ENCODE results near the gene GSTM5.
"Not testable (repeated sequence)": the region's sequence is repeated elsewhere in the genome, so short reads cannot be mapped to it uniquely, and the experiment has no call there.

Gene GSTM5

DNA sequence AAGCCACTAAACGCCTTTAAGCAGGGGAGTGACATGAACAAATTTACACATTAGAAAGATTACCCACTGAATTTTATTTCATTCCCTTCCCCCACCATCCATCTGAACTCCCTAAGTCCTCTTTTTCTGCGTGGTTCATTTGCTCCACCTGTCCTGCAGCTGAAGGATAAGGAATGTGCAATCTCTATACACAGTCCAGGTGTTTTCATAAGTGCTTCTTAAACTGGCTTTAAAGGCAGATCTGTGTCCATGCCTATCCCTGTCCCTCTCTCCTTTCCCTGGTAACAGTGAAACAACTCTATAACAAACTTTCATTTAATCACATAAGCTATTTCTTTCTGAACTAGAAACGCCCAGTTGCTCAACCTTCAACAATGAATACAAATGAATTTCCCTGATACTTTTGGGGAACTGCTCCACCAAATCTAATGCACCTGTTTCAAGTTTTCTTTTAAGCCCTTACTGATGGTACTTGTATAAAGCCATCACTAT, 20.4 kb downstream of the GSTM5 start:
- Histone ChIP-seq H3K27me3 (ENCODE audit: insufficient read depth, low read length) (peaks cover 6% of the 10 kb centered on the region), H3K4me3 (ENCODE audit: low read length) (no peak overlapping the region), H3K36me3 (ENCODE audit: insufficient read depth, low read length) (no peaks in the 10 kb centered on the region), H3K4me1 (ENCODE audit: insufficient read depth, low read length) (no peaks in the 10 kb centered on the region), H3K9me3 (ENCODE audit: insufficient read depth, low read depth, low read length) (peaks cover 9% of the 10 kb centered on the region; the same call in 1 of the 2 replicates), H3K9ac (ENCODE audit: low read depth, low read length) (no peak overlapping the region), H3K27ac (ENCODE audit: low read depth, low read length) (no peak overlapping the region)
- 86% methylated on average over 3 of the region's 3 CpGs for WGBS

DNA sequence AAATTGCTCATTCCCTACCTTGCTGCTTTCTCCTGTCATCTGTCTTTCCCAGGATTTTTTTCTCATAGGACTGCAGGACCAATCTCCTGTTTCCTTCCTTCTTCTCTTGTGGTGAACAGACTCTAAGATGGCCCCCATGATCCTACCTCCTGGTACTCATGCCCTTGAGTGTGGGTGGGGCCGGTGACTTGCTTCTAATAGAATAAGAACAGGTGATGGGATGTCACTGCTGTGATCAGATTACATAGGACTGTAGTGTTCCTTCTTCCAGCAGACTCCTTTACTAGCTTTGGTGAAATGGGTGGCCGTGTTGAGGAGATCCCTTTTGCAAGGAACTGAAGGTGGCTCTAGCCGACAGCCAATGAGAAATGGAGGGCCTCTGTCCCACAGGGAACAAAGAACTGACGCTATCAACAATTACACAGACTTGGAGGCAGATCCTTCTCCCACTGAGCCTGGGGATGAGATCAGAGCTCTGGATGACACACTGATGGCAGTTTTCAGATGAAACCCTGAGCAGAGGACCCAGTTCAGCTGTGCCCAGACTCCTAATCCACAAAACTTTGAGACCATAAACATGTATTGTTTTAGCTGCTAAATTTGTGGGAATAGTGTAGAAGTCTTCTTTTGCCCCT, 21.3 kb downstream of the GSTM5 start:
- H3K4me3 ChIP-seq (ENCODE audit: low read length): no peak overlapping the region
- H3K27ac ChIP-seq (ENCODE audit: low read depth, low read length): no peak overlapping the region
- WGBS: 94% methylated on average over 4 of the region's 4 CpGs
- no peaks in the 10 kb centered on the region for H3K36me3 ChIP-seq (ENCODE audit: insufficient read depth, low read length)
- H3K9ac ChIP-seq (ENCODE audit: low read depth, low read length): no peak overlapping the region
- no peaks in the 10 kb centered on the region for H3K4me1 ChIP-seq (ENCODE audit: insufficient read depth, low read length)
- H3K9me3 ChIP-seq (ENCODE audit: insufficient read depth, low read depth, low read length): peaks cover 7% of the 10 kb centered on the region; the same call in 1 of the 2 replicates
- peaks cover 15% of the 10 kb centered on the region for H3K27me3 ChIP-seq (ENCODE audit: insufficient read depth, low read length)

DNA sequence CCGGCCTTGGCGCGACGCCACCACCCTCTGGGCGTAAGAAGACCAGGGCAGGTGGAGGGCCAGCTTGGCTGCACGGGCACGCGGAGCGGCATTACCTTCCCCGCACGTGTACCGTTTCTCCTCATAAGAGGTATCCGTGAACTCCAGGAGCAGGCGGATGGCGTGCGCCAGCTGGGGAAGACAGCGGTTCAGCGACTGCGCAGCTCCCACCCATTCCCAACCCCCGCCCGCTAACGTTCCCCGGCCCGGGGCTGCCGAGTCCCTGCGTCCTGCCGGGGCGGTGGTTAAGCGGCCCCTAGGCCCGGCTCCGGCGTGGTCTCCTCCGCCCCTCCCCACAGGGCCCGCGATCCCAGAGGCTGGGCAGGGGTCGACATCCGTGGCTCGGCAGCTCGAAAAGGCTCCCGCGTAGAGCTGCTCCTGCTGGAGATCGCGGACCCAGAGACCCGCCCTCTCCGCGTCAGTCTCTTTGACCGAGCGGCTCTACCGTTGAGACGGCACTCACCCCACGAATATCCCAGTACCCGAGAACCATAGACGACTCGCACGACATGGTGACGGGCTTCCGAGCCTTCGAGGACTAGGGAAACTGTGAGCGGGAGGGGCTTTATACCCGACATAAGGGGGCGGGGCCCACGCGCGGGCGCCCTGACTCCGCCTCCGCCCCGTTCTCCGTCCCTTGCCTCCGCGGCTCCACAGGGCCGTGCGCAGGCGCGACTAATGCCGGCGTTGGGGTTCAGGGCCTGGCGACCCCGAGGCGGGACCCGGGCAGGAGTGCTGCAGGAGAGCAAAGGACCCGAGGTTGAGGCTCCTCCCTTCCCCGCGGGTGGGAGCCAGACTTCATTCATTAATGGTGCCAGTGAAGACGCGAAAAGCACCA, 27.9 kb downstream of the GSTM5 start:
- Histone ChIP-seq H3K27me3 (ENCODE audit: insufficient read depth, low read length) (peaks cover 57% of the 10 kb centered on the region), H3K36me3 (ENCODE audit: insufficient read depth, low read length) (no peaks in the 10 kb centered on the region), H3K4me3 (ENCODE audit: low read length) (peak overlapping the region; percentile 73), H3K4me1 (ENCODE audit: insufficient read depth, low read length) (peaks cover 8% of the 10 kb centered on the region), H3K27ac (ENCODE audit: low read depth, low read length) (no peak overlapping the region), H3K9ac (ENCODE audit: low read depth, low read length) (peak overlapping the region; percentile 45), H3K9me3 (ENCODE audit: insufficient read depth, low read depth, low read length) (no peaks in the 10 kb centered on the region)
- WGBS: 1% methylated on average over 86 of the region's 86 CpGs

DNA sequence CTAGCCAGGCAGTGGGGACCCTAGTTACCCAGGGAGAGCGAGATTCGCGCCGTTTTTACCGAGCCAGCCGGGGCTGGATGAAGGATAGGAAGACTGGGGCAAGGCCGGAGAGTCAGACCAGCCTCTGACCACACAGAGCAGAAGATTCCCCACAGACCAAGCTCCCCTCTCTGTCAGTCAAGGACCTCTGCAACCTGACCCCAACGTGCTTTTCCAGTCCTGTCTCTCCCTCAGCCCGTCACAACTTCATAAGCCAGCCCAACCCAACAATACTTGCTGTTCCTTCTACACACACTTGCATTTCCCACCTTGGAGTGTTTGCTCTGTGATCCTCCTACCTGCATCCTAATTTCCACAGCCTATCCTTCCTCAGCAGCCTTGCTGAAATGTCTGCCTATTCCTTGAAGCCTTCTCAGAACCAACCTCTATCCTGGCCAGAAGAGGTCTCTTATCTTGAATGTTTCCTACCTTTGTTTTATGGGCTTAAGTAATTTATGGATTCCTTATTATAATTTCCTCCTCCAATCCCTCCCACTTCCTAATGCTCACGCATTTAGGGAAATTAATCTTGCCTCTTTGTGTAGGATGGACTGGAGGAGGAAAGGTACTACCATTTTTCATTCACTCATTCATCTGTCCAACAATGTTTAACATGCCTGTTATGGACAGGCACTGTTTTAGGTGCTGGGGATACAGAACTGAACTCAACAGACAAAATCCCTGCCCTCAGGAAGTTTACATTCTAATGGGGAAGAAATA, 28.7 kb downstream of the GSTM5 start, which contains the start of gene GSTM3:
TSS of gene GSTM3 (minus strand) at position 424 of the 759 bp plus-strand sequence. CDS start 751 bp downstream, outside the sequence.
- H3K9ac ChIP-seq (ENCODE audit: low read depth, low read length): peak within 1 kb of the TSS; percentile 45
- H3K36me3 ChIP-seq (ENCODE audit: insufficient read depth, low read length): no peaks in the 10 kb centered on the region
- peak within 1 kb of the TSS; percentile 73 for H3K4me3 ChIP-seq (ENCODE audit: low read length)
- 8% methylated on average over 9 of the region's 10 CpGs for WGBS
- H3K9me3 ChIP-seq (ENCODE audit: insufficient read depth, low read depth, low read length): no peaks in the 10 kb centered on the region
- no peak within 1 kb of the TSS for H3K27ac ChIP-seq (ENCODE audit: low read depth, low read length)
- H3K4me1 ChIP-seq (ENCODE audit: insufficient read depth, low read length): peaks cover 8% of the 10 kb centered on the region
- peaks cover 57% of the 10 kb centered on the region for H3K27me3 ChIP-seq (ENCODE audit: insufficient read depth, low read length)

GRCh38 chr1:109748311-109748710, 36.3 kb downstream of the GSTM5 start:
- not testable (repeated sequence) for H3K36me3 ChIP-seq (ENCODE audit: insufficient read depth, low read length); H3K27me3 ChIP-seq (ENCODE audit: insufficient read depth, low read length); H3K27ac ChIP-seq (ENCODE audit: low read depth, low read length); H3K4me1 ChIP-seq (ENCODE audit: insufficient read depth, low read length); H3K9ac ChIP-seq (ENCODE audit: low read depth, low read length)
- Histone ChIP-seq H3K9me3 (ENCODE audit: insufficient read depth, low read depth, low read length) (peaks cover 14% of the 10 kb centered on the region), H3K4me3 (ENCODE audit: low read length) (peak overlapping the region; percentile 33; the same call in 1 of the 2 replicates)
- 87% methylated on average over 10 of the region's 10 CpGs for WGBS

- no peak overlapping the region for H3K9ac ChIP-seq (ENCODE audit: low read depth, low read length)
- peaks cover 14% of the 10 kb centered on the region for H3K9me3 ChIP-seq (ENCODE audit: insufficient read depth, low read depth, low read length)
- H3K27me3 ChIP-seq (ENCODE audit: insufficient read depth, low read length): peaks cover 2% of the 10 kb centered on the region; the same call in 1 of the 2 replicates
- no peaks in the 10 kb centered on the region for H3K36me3 ChIP-seq (ENCODE audit: insufficient read depth, low read length)
- no peaks in the 10 kb centered on the region for H3K4me1 ChIP-seq (ENCODE audit: insufficient read depth, low read length)
- H3K4me3 ChIP-seq (ENCODE audit: low read length): no peak overlapping the region
- H3K27ac ChIP-seq (ENCODE audit: low read depth, low read length): no peak overlapping the region
These were observed 37.2 kb downstream of the GSTM5 start for GRCh38 chr1:109749221-109749620.

- Histone ChIP-seq H3K9ac (ENCODE audit: low read depth, low read length) (no peak overlapping the region), H3K4me1 (ENCODE audit: insufficient read depth, low read length) (no peaks in the 10 kb centered on the region), H3K9me3 (ENCODE audit: insufficient read depth, low read depth, low read length) (peaks cover 14% of the 10 kb centered on the region), H3K27ac (ENCODE audit: low read depth, low read length) (no peak overlapping the region), H3K36me3 (ENCODE audit: insufficient read depth, low read length) (no peaks in the 10 kb centered on the region), H3K27me3 (ENCODE audit: insufficient read depth, low read length) (peaks cover 2% of the 10 kb centered on the region; the same call in 1 of the 2 replicates), H3K4me3 (ENCODE audit: low read length) (no peak overlapping the region)
- 93% methylated on average over 11 of the region's 11 CpGs for WGBS
These were observed 38.3 kb downstream of the GSTM5 start for GRCh38 chr1:109750241-109750882.

DNA sequence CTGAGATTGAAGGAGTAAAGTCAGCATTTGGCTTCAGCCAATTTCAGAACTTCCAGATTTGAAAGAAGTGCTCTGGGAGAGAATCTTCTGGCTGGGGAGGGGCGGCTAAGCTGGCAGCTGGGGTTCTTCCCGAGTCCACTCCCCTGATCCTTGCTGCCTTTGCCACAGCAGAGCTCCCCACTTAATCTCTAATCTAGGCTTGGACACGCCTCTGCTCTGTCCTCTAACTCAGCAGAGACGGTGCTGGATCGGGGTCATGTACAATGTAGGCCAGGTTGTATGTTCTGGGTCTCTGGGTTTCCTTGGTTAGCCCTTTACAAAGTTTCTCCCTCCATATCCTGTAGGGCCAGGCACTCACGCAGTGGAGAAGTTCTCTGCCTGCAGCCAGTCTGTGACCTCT, 38.9 kb downstream of the GSTM5 start:
- Histone ChIP-seq H3K27me3 (ENCODE audit: insufficient read depth, low read length) (peaks cover 2% of the 10 kb centered on the region; the same call in 1 of the 2 replicates), H3K9ac (ENCODE audit: low read depth, low read length) (no peak overlapping the region), H3K27ac (ENCODE audit: low read depth, low read length) (no peak overlapping the region), H3K4me3 (ENCODE audit: low read length) (no peak overlapping the region), H3K4me1 (ENCODE audit: insufficient read depth, low read length) (no peaks in the 10 kb centered on the region), H3K36me3 (ENCODE audit: insufficient read depth, low read length) (no peaks in the 10 kb centered on the region), H3K9me3 (ENCODE audit: insufficient read depth, low read depth, low read length) (peaks cover 14% of the 10 kb centered on the region)
- 88% methylated on average over 6 of the region's 6 CpGs for WGBS

- no peaks in the 10 kb centered on the region for H3K4me1 ChIP-seq (ENCODE audit: insufficient read depth, low read length)
- no peak overlapping the region for H3K9ac ChIP-seq (ENCODE audit: low read depth, low read length)
- no peak overlapping the region for H3K4me3 ChIP-seq (ENCODE audit: low read length)
- no peak overlapping the region for H3K27ac ChIP-seq (ENCODE audit: low read depth, low read length)
- 92% methylated on average over 12 of the region's 12 CpGs for WGBS
- peaks cover 2% of the 10 kb centered on the region; the same call in 1 of the 2 replicates for H3K27me3 ChIP-seq (ENCODE audit: insufficient read depth, low read length)
- no peaks in the 10 kb centered on the region for H3K36me3 ChIP-seq (ENCODE audit: insufficient read depth, low read length)
- H3K9me3 ChIP-seq (ENCODE audit: insufficient read depth, low read depth, low read length): peaks cover 14% of the 10 kb centered on the region
These were observed 39.6 kb downstream of the GSTM5 start for GRCh38 chr1:109751531-109752260.

DNA sequence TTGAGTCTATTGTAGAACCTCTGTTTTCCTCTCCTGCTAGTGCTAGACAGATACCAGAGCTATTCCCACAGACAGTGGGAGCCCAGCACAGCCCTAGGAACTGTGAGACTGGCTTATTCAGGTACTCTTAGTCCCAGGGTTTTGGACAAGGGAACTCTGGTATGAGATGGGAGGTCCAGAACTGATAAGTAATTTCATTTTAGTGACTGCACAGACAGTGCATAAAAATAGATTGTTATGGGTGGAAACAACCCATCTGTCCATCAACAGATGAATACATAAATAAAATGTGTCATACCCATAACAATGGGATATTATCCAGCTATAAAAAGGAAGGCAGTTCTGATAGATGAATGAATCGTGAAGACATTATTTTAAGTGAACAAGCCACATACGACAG, 42.7 kb downstream of the GSTM5 start:
- no peaks in the 10 kb centered on the region for H3K4me1 ChIP-seq (ENCODE audit: insufficient read depth, low read length)
- H3K27me3 ChIP-seq (ENCODE audit: insufficient read depth, low read length): peaks cover 2% of the 10 kb centered on the region; the same call in 1 of the 2 replicates
- H3K4me3 ChIP-seq (ENCODE audit: low read length): no peak overlapping the region
- H3K36me3 ChIP-seq (ENCODE audit: insufficient read depth, low read length): no peaks in the 10 kb centered on the region
- H3K9me3 ChIP-seq (ENCODE audit: insufficient read depth, low read depth, low read length): 0 out of 2 replicates have a peak, but pooled peaks cover 2% of the 10 kb centered on the region
- 96% methylated on average over 2 of the region's 2 CpGs for WGBS
- H3K27ac ChIP-seq (ENCODE audit: low read depth, low read length): no peak overlapping the region
- H3K9ac ChIP-seq (ENCODE audit: low read depth, low read length): no peak overlapping the region
